ENCODE results near the gene SIX4.

GRCh38 chr14:60735416-60735815, 11.3 kb upstream of the SIX4 start:
- TF ChIP-seq CTCF (IDR thresholded peaks at IDR 0.05; ENCODE audit: low read depth, low read length) = no peak
- TF ChIP-seq EZH2phosphoT487 (IDR thresholded peaks at IDR 0.05; ENCODE audit: low read depth) = no peak

Measured in OCI-LY3 (cell line).